ENCODE results near the gene DCLK2.

The DCLK2 gene

GRCh38 chr4:150079081-150079581 is 886 bp downstream of the DCLK2 start (continued):
- TF ChIP-seq ZBTB20 (tag by site-specific recombination; IDR thresholded peaks at IDR 0.05) (peak; percentile 61; the same call in 1 of the 2 replicates), ZNF433 (tag by site-specific recombination; IDR thresholded peaks at IDR 0.05; ENCODE audit: low read depth) (no peak), ZSCAN16 (tag by site-specific recombination; IDR thresholded peaks at IDR 0.05) (no peak)

GRCh38 chr4:150080337-150080736 is 2.1 kb downstream of the DCLK2 start:
- Histone ChIP-seq H3K9me3 (ENCODE audit: control insufficient read depth, insufficient read depth, low read depth, low read length) (no peaks in the 10 kb centered on the region), H3K4me1 (ENCODE audit: control insufficient read depth, insufficient read depth, low read length) (peaks cover 15% of the 10 kb centered on the region), H3K27ac (ENCODE audit: extremely low read depth, low read depth, low read length) (no peak overlapping the region), H3K36me3 (ENCODE audit: control insufficient read depth in 2 of 2, insufficient read depth in 1 of 2, low read length in 2 of 2) (no peaks in the 10 kb centered on the region), H3K4me3 (ENCODE audit: low read depth, low read length) (no peak overlapping the region)
- POLR2A ChIA-PET = no interaction called here
- no peak for TF ChIP-seq ZBTB48 (tag by site-specific recombination; IDR thresholded peaks at IDR 0.05)
- peak; percentile 75 for TF ChIP-seq PRDM10 (tag by site-specific recombination; IDR thresholded peaks at IDR 0.05)
- CTCF ChIA-PET = interaction anchor here (0.6 kb wide), 1 partner anchor 151 kb away, joined by 3 read pairs; no protein-coding TSS in a partner anchor

DNA sequence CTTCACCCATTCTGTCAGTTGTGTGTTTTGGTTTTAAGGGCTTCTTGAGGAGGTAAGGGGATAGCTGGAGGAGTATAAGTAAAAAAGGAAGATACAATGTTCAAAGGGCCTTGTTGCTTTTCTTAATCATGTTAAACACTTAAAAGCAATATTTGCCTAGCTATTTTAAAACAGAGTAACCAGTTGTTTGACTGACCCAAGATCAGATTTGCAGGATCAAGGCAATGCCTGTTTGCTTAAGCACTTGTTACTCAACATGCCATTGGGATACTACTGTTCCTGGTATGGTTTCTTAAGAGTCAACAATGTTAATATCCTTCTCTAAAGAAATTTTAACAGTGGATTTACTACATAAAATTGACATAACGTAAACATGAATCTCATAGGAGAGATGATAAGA is 2.6 kb downstream of the DCLK2 start:
- Histone ChIP-seq H3K9me3 (ENCODE audit: control insufficient read depth, insufficient read depth, low read depth, low read length) (no peaks in the 10 kb centered on the region), H3K27ac (ENCODE audit: extremely low read depth, low read depth, low read length) (no peak overlapping the region), H3K36me3 (ENCODE audit: control insufficient read depth in 2 of 2, insufficient read depth in 1 of 2, low read length in 2 of 2) (no peaks in the 10 kb centered on the region), H3K4me1 (ENCODE audit: control insufficient read depth, insufficient read depth, low read length) (peaks cover 15% of the 10 kb centered on the region), H3K4me3 (ENCODE audit: low read depth, low read length) (no peak overlapping the region)
- CTCF ChIA-PET = interaction anchor here (0.6 kb wide), 1 partner anchor 150 kb away, joined by 3 read pairs; no protein-coding TSS in a partner anchor
- TF ChIP-seq ZNF501 (tag by site-specific recombination; IDR thresholded peaks at IDR 0.05) (no peak), SCRT2 (tag by site-specific recombination; IDR thresholded peaks at IDR 0.05) (peak; percentile 32; the same call in 1 of the 2 replicates)
- POLR2A ChIA-PET = no interaction called here

GRCh38 chr4:150082241-150082640 is 4.0 kb downstream of the DCLK2 start:
- Histone ChIP-seq H3K9me3 (ENCODE audit: control insufficient read depth, insufficient read depth, low read depth, low read length) (no peaks in the 10 kb centered on the region), H3K27ac (ENCODE audit: extremely low read depth, low read depth, low read length) (no peak overlapping the region), H3K4me3 (ENCODE audit: low read depth, low read length) (no peak overlapping the region), H3K36me3 (ENCODE audit: control insufficient read depth in 2 of 2, insufficient read depth in 1 of 2, low read length in 2 of 2) (no peaks in the 10 kb centered on the region), H3K4me1 (ENCODE audit: control insufficient read depth, insufficient read depth, low read length) (peaks cover 15% of the 10 kb centered on the region)
- TF ChIP-seq KLF8 (tag by site-specific recombination; IDR thresholded peaks at IDR 0.05) (no peak), PRDM6 (tag by site-specific recombination; IDR thresholded peaks at IDR 0.05) (0 out of 2 replicates have a peak, but pooled peaks have one; percentile 40)
- ChIA-PET CTCF (interaction anchor here (0.7 to 1.4 kb wide), 2 partner anchors 72 to 743 kb away, joined by 3 to 4 read pairs; no protein-coding TSS in a partner anchor), POLR2A (no interaction called here)

DNA sequence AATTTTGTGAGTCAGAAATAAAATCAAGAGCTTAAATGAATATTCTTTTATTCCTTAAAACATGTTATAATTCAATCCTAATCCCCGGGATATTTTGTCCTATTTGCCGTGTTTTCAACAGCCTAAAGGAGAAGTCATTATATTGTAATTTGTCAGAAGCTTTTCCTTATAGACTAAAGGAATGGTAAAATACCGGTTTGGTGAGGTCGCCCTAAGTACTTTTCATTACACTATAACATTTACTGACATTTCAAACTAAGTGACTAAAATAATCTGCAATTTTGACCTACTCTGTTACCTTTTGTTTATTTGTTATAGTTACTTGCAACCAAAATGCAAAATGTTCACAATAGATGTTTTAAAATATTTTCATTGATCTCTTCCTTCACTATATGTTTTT is 8.8 kb downstream of the DCLK2 start:
- Histone ChIP-seq H3K4me3 (ENCODE audit: low read depth, low read length) (no peak overlapping the region), H3K36me3 (ENCODE audit: control insufficient read depth in 2 of 2, insufficient read depth in 1 of 2, low read length in 2 of 2) (no peaks in the 10 kb centered on the region), H3K4me1 (ENCODE audit: control insufficient read depth, insufficient read depth, low read length) (peaks cover 6% of the 10 kb centered on the region; the same call in 1 of the 2 replicates), H3K9me3 (ENCODE audit: control insufficient read depth, insufficient read depth, low read depth, low read length) (no peaks in the 10 kb centered on the region), H3K27ac (ENCODE audit: extremely low read depth, low read depth, low read length) (no peak overlapping the region)
- CTCF ChIA-PET = no interaction called here
- POLR2A ChIA-PET = no interaction called here
- TF ChIP-seq ZNF211 (tag by site-specific recombination; IDR thresholded peaks at IDR 0.05; ENCODE audit: low read depth) (no peak), ZNF214 (tag by site-specific recombination; IDR thresholded peaks at IDR 0.05; ENCODE audit: borderline replicate concordance) (no peak), ZNF292 (tag by site-specific recombination; IDR thresholded peaks at IDR 0.05; ENCODE audit: borderline replicate concordance, low read depth) (no peak), ZNF10 (tag by site-specific recombination; IDR thresholded peaks at IDR 0.05) (no peak), ZNF530 (tag by site-specific recombination; IDR thresholded peaks at IDR 0.05; ENCODE audit: low read depth) (no peak), ZNF529 (tag by site-specific recombination; IDR thresholded peaks at IDR 0.05; ENCODE audit: insufficient replicate concordance) (no peak), PRDM10 (tag by site-specific recombination; IDR thresholded peaks at IDR 0.05) (no peak), ZNF423 (tag by site-specific recombination; IDR thresholded peaks at IDR 0.05) (no peak), ZNF664 (tag by site-specific recombination; IDR thresholded peaks at IDR 0.05) (no peak)
